Effector CD8-positive, alpha-beta T cell (primary cell): ENCODE results near the gene TRAPPC2B.
"Not testable (repeated sequence)": the region's sequence is repeated elsewhere in the genome, so short reads cannot be mapped to it uniquely, and the experiment has no call there.

ENCODE experiments used
- DNase-seq: peaks from one replicate; lab custom pipeline; 2025; lab: John Stamatoyannopoulos, UW

TRAPPC2B gene

DNA sequence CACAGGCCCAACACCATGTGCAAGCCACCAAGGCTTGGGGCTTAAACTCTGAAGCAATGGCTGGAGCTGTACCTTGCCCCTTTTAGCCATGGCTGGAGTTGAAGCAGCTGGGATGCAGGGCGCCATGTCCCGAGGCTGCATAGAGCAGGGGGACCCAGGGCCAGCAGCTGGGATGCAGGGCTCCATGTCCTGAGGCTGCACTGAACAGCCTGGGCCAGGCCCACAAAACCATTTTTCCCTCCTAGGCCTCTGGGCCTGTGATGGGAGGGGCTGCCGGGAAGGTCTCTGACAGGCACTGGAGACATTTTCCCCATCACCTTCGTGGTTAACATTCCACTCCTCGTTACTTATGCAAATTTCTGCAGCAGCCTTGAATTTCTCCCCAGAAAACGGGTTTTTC lies 10.8 kb downstream of the TRAPPC2B start:
- DNase-seq: no peak

DNA sequence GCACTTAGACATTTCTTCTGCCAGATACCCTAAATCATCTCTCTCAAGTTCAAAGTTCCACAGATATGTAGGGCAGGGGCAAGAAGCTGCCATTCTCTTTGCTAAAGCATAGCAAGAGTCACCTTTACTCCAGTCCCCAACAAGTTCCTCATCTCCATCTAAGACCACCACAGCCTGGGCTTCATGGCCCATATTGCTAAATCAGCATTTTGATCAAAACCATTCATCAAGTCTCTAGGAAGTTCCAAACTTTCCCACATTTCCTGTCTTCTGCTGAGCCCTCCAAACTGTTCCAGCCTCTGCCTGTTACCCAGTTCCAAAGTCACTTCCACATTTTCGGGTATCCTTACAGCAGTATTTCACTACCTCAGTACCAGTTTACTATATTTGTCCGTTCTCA lies 11.3 kb downstream of the TRAPPC2B start:
- DNase-seq: not testable (repeated sequence)

DNA sequence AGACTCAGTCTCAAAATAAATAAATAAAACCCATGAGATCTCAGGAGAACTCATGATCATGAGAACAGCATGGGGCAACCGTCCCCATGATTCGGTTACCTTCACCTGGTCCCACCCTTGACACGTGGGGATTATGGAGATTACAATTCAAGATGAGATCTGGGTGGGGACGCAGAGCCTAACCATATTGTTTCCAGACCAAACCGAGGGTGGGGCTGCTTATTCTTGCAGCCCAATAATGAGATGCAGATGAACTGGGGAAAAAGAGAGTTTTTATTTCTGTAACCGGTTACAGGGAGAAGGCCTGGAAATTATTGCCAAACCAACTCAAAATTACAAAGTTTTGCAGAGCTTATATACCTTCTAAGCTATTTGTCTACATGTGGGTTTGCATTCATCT lies 12.8 kb downstream of the TRAPPC2B start:
- no peak for DNase-seq

DNA sequence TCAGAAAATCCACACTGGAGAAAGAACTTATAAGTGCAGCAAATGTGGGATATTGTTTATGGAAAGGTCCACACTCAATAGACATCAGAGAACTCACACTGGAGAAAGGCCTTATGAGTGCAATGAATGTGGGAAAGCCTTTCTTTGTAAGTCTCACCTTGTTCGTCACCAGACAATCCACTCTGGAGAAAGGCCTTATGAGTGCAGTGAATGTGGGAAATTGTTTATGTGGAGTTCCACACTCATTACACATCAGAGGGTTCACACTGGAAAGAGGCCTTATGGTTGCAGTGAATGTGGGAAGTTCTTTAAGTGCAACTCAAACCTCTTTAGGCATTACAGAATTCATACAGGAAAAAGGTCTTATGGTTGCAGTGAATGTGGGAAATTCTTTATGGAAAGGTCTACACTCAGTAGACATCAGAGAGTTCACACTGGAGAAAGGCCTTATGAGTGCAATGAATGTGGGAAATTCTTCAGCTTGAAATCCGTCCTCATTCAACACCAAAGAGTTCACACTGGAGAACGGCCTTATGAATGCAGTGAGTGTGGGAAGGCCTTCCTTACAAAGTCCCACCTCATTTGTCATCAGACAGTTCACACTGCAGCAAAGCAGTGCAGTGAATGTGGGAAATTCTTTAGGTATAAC lies 14.3 kb downstream of the TRAPPC2B start:
- DNase-seq: no peak

DNA sequence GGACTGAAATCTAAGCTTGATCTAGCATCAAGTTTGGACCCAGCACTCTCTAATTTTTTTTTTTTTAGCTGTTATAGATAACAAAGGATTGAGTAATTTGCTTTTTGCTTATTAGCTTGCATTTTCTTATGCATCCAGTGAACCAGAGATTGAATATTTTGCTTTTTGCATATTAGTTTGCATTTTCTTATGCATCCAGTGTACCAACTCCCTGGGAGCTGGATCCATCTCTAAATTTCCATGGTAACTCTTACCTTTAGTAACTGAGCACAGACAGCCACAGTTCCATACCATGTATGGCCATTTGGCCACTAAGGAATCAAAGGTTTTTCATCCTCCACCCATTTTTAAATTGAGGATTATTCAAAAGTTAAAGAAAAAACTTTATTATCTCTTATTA lies 17.6 kb downstream of the TRAPPC2B start:
- no peak for DNase-seq

DNA sequence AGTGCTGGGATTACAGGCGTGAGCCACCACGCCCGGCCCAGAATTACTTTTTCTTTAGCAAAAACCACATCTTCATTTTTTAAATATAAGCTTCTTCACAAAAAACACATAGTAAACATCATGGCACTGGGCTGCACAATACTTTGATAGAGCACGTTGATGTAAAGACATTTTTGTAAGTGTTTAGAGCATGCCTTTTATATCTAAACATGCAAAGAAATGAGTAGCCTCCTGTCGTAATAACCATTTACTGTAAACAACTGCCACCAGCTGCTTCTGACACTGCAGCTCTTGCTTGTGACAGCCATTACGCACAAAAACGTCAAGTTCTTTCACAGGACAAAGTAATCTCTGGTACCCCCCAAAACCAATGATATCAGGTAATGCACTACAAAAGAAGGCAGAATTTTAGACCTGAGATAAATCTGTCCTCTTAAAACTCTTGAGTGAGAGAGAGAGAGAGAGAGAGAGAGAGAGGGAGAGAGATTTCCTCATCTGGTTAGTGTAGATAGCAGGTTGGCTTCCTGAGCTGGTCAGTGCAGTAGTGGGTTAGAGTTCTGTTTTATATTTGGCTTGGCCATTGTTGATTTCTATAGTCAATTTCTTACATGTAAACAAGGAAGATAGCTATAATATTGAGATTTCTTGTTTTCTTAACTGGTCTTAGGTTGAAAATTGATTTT lies 19.6 kb downstream of the TRAPPC2B start:
- no peak for DNase-seq

DNA sequence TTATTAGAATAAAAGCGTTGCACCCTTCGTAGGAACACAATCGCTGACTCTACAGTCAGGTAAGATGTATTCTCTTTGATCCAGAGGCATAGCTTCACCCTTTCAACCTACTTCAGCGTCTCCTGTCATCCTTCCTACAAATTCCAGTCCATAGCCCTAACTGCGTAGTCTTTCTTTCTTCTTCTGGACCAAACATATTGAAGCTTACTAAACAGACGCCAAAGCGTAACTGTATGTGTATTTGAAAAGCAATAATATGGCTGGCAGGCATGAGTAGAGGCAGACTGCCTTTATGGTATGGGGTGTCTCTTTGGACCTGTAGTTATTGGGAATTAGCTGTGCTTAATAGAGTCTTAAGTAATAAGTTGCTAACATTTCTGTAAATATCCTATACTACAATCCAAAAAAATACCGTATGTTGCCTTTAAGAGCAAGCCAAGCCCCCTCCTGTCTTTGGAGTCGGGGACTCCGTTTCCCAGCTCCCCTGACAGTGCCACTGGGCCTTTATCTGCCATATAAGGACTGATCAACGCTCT lies 25.9 kb downstream of the TRAPPC2B start:
- no peak for DNase-seq

DNA sequence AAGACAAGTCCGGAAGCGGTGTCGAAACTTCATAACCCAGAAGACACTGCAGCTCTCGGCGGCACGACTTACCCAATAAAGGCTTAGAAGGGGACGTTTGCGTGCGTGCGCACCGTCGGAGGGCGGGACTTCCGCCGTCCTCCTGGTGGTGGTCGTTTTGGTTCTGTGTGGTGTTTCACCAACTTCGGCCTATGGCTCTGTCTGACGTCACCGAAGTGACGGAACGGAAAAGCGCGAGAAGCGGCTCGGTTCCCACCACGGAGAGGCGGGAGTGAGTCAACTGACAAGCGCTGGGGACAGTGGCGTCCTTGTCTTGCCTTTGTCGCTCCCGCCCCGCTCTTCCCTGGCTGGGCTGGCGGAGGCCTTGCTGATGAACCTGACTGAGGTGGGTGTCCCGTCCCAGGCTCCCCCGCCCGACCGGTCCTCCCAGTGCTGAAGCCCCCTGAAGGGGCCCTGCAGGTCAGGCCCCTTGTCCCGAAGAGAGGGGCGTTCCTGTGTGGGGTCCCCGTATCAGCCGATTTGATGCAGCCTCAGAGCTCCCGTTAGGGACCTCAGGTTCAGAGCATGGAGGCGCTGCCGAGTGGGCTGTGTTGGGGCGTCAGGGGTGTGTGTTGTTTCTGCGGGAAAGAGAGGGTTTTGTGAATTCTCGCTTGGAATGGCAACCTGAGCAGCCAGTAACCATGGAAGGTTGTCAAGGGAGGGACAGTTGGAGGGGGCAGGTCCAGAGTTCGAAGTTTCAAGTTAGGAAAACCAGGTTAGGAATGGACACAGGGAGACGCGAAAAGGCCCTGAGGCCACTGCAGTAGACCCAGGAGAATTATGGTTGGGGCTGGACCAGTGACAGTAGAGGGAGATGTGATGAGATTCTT lies 26.6 kb downstream of the TRAPPC2B start, which contains the start of gene ZNF548:
ZNF548 (plus strand) TSS at position 125 of the 869 bp plus-strand sequence; CDS start at position 371, 246 bp downstream.
- DNase-seq: peak; percentile 97

DNA sequence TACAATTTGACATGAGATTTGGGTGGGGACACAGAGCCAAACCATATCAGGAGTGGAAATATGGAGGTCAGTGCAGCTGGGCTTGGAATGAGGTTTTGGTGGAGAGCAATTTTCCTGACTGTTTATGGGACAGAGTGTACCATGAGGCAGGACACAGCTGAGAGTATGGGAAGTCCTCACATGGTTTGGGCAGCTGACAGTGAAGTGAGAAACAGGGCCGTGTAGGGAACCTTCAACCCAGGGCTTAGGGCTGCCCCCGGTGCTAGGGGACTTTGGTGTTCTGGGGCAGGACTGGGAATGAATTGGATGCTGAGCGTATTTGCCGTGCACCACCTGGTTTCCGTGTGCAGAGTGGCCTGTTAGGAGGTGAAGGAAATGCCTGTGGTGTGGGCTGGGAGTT lies 32.4 kb downstream of the TRAPPC2B start:
- DNase-seq: no peak

DNA sequence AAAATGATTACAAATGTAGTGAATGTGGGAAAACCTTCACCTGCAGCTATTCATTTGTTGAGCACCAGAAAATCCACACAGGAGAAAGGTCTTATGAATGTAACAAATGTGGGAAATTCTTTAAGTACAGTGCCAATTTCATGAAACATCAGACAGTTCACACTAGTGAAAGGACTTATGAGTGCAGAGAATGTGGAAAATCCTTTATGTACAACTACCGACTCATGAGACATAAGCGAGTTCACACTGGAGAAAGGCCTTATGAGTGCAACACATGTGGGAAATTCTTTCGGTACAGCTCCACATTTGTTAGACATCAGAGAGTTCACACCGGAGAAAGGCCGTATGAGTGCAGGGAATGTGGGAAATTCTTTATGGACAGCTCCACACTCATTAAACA lies 35.5 kb downstream of the TRAPPC2B start:
- DNase-seq: no peak

DNA sequence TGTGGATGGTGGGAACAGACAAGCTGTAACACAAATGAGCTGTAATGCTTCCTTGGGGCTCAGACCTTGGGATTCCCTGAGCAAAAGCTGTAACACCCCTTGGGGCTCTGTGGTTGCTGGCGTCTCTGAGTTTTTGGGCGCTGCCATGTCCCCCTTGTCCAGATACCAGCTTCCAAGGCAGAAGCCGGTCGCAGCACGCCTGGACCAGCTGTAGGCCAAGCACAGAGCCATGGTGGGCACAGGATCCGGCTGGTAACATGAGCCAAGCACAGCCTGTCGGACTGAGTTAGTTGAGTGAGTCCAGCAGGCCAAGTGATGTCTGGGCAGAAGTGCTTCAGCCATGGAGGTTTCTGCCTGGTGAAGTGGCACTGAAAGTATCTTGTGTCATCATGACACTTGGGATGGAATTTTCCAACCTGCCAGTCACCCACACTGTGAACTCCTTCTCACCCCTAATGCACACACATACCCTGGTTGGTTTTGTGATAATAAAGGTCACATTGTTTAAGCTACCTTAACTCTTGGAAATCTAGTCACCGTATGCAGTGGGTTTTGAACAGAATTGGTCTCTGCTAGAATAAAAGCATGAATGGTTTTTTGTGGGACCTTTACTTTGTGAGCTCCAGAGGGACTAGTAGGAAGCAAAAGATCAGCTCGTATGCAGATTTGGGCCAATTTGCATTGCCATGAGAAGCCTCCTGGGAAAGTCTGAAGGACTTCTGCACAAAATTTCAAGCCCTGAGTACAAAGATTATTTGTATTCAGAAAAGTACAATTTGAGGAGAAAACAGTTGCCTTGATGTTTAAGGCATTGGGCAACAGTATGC lies 40.6 kb downstream of the TRAPPC2B start:
- DNase-seq: no peak

DNA sequence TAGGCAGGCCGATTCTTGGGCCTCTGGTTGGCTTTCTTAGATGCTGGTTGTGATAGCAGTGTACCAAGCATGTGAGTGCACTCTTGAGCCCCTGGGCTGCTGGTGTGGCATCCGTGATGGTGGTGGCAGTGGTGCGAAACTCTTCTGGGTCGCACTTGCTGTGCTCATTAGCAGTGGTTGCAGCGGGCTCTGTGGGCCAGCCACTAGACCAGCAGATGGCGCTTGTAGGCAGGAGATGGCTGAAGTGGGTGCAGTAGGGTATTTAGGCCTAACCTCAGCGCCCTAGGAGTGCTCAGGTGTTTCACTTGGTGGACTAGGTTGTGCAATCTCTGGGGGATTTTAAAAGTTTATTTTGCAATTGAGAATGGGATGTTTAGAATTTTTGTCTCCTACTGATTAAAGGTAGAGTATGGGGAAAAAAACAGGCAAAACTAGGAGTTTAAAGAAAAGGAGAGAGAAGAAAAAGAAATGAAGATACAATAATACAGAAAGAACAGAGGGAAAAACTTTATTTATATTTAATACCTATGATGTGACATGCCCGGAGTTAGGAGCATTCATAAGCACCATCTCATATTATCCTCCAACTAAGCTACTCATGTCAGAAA lies 43.3 kb downstream of the TRAPPC2B start:
- DNase-seq: peak; percentile 51

DNA sequence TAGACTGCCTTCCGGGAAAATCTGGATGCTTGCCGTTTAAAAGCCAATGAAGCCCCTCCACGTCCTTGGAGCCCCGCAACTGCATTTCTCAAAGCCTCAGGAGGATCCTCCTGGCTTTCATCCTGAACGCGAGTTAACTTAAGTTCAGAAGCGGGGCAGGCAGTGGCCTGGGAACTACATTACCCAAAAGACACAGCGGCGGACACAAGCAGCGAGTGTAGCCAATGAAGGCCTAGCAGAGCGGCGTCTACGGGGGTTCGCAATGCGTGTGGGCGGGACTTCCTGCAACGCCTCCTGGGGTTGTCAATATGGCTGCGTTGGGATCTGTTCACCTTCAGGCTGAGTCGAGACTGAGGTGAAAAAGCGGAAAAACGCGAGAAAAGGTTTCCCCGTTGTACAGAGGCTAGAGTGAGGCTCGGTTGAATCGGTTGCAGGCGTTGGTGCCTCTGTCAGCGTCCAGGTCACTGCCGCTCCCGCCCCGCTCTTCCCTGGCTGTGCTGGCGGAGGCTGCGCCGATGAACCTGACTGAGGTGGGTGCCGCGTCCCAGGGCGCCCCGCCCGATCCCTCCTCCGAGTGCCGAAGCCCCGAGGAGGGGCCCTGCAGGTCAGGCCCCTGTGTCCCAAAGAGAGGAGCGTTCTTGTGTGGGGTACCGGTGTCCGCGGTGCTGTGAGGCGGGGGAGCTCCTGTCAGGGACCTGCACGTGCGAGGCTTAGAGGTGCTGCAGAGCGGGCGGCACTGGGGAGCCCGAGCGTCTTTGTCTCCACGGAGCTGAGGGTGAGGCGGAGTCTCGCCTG lies 47.7 kb downstream of the TRAPPC2B start, which contains the start of gene ZNF17:
ZNF17 (plus strand) TSS at position 285 of the 795 bp plus-strand sequence. CDS start 2,455 bp downstream, outside the sequence.
- peak; percentile 83 for DNase-seq
